Muscle layer of duodenum (tissue), 2 donors: ENCODE measurements around the gene TCIRG1.

Experiments
- H3K27ac ChIP-seq: one replicate; pipeline ENCODE4 v1.7.0; 2013; ENCODE audit warnings: mild to moderate bottlenecking, low read length
- H3K27me3 ChIP-seq: one replicate; pipeline ENCODE4 v1.7.0; 2013; ENCODE audit warnings: low read depth, mild to moderate bottlenecking, control low read depth, low read length
- H3K36me3 ChIP-seq, 2 donors: one replicate each; pipeline ENCODE4 v1.7.0; 2013; ENCODE audit warnings: low read length in 2 of 2, control low read depth in 1 of 2, mild to moderate bottlenecking in 1 of 2; ENCODE audit not compliant: insufficient read depth in 2 of 2, control insufficient read depth in 1 of 2
- H3K4me1 ChIP-seq, 2 donors: one replicate each; pipeline ENCODE4 v1.7.0; 2013; ENCODE audit warnings: low read length in 2 of 2, mild to moderate bottlenecking in 2 of 2, control low read depth in 1 of 2, moderate library complexity in 1 of 2; ENCODE audit not compliant: insufficient read depth in 2 of 2, control insufficient read depth in 1 of 2
- H3K4me3 ChIP-seq, 2 donors: one replicate each; pipeline ENCODE4 v1.7.0; 2013; ENCODE audit warnings: low read length in 2 of 2, low read depth in 1 of 2, mild to moderate bottlenecking in 1 of 2
- H3K9me3 ChIP-seq, 2 donors: one replicate each; pipeline ENCODE4 v1.7.0; 2013; ENCODE audit warnings: low read length in 2 of 2, control low read depth in 1 of 2, mild to moderate bottlenecking in 1 of 2; ENCODE audit not compliant: control insufficient read depth in 1 of 2
- donor health status: healthy.

Gene TCIRG1

DNA sequence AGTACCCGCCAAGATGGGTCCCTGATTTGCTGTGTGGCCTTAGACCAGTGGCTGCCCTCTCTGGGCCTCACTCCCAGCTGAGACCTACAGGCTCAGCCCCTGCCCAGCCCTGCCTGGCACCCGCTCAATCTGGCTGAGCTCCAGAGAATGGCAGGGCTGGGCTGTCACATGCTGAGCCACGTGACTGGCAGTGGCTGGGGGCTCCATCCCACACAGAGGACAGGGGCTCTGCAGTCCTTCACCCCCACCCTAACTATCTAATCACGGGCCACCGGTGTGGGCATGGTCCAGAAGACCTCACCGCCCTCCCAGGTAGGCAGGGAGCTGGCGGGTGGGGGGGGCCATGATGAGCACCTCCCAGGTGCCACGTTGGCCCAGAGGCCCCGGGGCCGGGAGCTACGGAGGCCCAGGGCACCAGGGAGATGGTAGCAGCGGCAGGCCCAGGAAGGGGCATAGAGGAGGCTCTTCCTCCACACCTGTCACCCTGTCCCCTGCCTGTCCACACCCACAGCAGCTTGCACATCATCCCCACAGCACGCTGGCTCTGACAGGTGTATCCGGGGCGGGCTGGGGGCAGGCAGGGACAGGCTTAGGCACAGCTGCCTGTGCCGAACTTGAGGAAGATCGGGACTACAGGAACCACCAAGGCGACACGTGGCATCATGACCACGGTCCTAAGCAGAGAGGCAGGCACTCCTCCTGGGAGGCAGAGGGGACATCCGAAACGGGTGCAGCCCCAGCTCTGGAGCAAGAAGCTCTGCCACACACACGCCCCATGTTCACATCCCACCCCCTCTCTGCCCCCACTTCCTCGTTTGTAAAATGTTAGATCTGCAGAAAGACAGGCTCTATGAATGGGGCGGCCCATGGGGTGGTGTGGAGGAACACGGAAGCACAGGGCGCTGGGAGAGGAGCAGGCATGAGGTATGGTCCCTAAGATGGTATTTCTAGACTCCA is 30.2 kb upstream of the TCIRG1 start:
- Histone ChIP-seq H3K36me3 (no peaks in the 10 kb centered on the region), H3K4me3 (no peak overlapping the region), H3K27me3 (no peaks in the 10 kb centered on the region), H3K9me3 (no peaks in the 10 kb centered on the region), H3K27ac (peak overlapping the region; percentile 20), H3K4me1 (peaks cover 8 to 35% of the 10 kb centered on the region in 2 donors)

- H3K9me3 ChIP-seq, result no peaks in the 10 kb centered on the region
- H3K27me3 ChIP-seq, result no peaks in the 10 kb centered on the region
- no peaks in the 10 kb centered on the region for H3K36me3 ChIP-seq
- peak overlapping the region; percentile 77 for H3K27ac ChIP-seq
- peaks cover 15 to 37% of the 10 kb centered on the region in 2 donors for H3K4me1 ChIP-seq
- peak overlapping the region in 1 of 2 donors; percentile 60 for H3K4me3 ChIP-seq
Observed at GRCh38 chr11:68009391-68010089, 29.3 kb upstream of the TCIRG1 start.

- Histone ChIP-seq H3K4me1 (peaks cover 16 to 41% of the 10 kb centered on the region in 2 donors), H3K27me3 (no peaks in the 10 kb centered on the region), H3K36me3 (no peaks in the 10 kb centered on the region), H3K4me3 (peak within 1 kb of the TSS; percentile 48 to 60), H3K27ac (peak within 1 kb of the TSS; percentile 77), H3K9me3 (no peaks in the 10 kb centered on the region)
Observed at GRCh38 chr11:68010090-68011041, 28.5 kb upstream of the TCIRG1 start, which contains the start of gene ALDH3B1. ALDH3B1 (plus strand) TSS chr11:68010327; CDS start chr11:68015298, 4,971 bp downstream.

DNA sequence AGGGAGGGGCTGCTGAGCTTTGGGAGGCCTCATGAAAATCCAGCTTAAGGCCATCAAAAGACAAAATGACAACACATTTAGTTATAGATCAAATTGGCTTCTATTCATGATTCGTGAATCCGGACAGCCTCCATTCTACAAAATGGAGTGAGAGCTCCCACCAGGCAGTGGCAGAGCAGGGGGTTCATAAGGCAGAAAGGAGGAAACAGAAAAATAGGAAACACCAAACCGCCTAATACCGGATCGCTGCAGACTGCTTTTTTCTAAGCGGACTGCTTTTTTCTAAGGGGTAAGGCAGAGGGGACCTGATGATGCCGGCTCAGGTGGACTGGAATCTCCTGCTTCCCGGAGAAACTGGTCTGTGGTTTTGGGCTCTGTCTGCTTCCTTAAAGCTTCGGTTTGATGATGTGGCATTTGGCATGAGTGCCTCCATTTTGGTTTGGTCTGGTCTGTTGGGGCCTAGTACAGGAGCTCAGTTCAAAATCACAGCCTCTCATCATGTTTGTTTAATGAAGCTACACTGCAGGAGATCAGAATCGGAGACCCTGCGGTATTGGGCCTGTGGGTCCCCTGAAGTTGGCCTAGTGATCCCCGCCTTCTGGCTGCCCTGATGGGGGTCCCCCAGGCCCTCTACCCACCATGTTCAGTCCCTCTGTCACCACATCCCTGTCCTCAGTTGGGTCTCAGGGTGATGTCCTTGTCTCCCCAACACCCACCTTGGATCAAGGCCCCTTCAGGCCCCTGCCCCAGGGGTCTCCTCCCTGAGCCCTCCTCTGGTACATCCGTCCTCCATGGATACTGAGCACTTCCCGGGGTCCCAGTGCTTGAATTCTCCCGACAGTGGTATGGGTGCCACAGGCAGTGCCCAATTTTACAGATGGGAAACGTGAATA is 27.5 kb upstream of the TCIRG1 start:
- H3K27me3 ChIP-seq, result no peaks in the 10 kb centered on the region
- H3K4me1 ChIP-seq, result peaks cover 16 to 41% of the 10 kb centered on the region in 2 donors
- H3K4me3 ChIP-seq, result peak overlapping the region; percentile 48 to 60
- no peaks in the 10 kb centered on the region for H3K9me3 ChIP-seq
- H3K36me3 ChIP-seq, result no peaks in the 10 kb centered on the region
- H3K27ac ChIP-seq, result peak overlapping the region; percentile 77

- H3K4me3 ChIP-seq, result no peak overlapping the region
- H3K36me3 ChIP-seq, result no peaks in the 10 kb centered on the region
- no peaks in the 10 kb centered on the region for H3K27me3 ChIP-seq
- no peaks in the 10 kb centered on the region for H3K9me3 ChIP-seq
- no peak overlapping the region for H3K27ac ChIP-seq
- peaks cover 16 to 41% of the 10 kb centered on the region in 2 donors for H3K4me1 ChIP-seq
Observed at GRCh38 chr11:68012044-68012842, 26.6 kb upstream of the TCIRG1 start.

- Histone ChIP-seq H3K36me3 (no peaks in the 10 kb centered on the region), H3K27ac (peak overlapping the region; percentile 45), H3K27me3 (no peaks in the 10 kb centered on the region), H3K9me3 (no peaks in the 10 kb centered on the region), H3K4me1 (peaks cover 16 to 41% of the 10 kb centered on the region in 2 donors), H3K4me3 (no peak overlapping the region)
Observed at GRCh38 chr11:68012843-68013610, 25.8 kb upstream of the TCIRG1 start.

GRCh38 chr11:68013611-68014156 is 25.1 kb upstream of the TCIRG1 start:
- Histone ChIP-seq H3K27ac (peak overlapping the region; percentile 67), H3K9me3 (no peaks in the 10 kb centered on the region), H3K4me1 (peaks cover 16 to 41% of the 10 kb centered on the region in 2 donors), H3K4me3 (no peak overlapping the region), H3K36me3 (no peaks in the 10 kb centered on the region), H3K27me3 (no peaks in the 10 kb centered on the region)

GRCh38 chr11:68014157-68014946 is 24.5 kb upstream of the TCIRG1 start:
- Histone ChIP-seq H3K4me1 (peaks cover 16 to 37% of the 10 kb centered on the region in 2 donors), H3K9me3 (no peaks in the 10 kb centered on the region), H3K4me3 (no peak overlapping the region), H3K27ac (peak overlapping the region; percentile 67), H3K27me3 (no peaks in the 10 kb centered on the region), H3K36me3 (no peaks in the 10 kb centered on the region)
